Bronchial smooth muscle cell (primary cell): ENCODE measurements around the gene ZNF700. TPM values are rescaled to one million over a fixed set of nuclear protein-coding genes. Genes with fewer than 3 reads are reported as not detected.

ENCODE experiments used
- total RNA-seq: library from RNA; depleted of rRNA; stranded (reverse); fragments of >200 nt; gene quantifications from 2 replicates; pipeline ENCODE4 v1.2.1, GENCODE V29; 2014

Gene ZNF700
- 5.5 and 6.9 TPM in 2 replicates for total RNA-seq

GRCh38 chr19:11924886-11925650, at the start of gene ZNF700:
TSS of gene ZNF700 (plus strand) at chr19:11925107. CDS start at chr19:11925211, 104 bp downstream.

GRCh38 chr19:11887611-11888531, 37.0 kb upstream of the ZNF700 start, which contains the start of gene ZNF69:
TSS of gene ZNF69 (plus strand) at chr19:11887782. CDS start at chr19:11887924, 142 bp downstream.

GRCh38 chr19:11964858-11965645, 40.1 kb downstream of the ZNF700 start, which contains the start of gene ZNF763:
TSS of gene ZNF763 (plus strand) at chr19:11965040. CDS start at chr19:11965209, 169 bp downstream.

Other genes starting within 250 kb of the ZNF700 start
- 2.8 and 5.2 TPM in 2 replicates for gene ZNF823, start 186.2 kb upstream of the ZNF700 start, total RNA-seq
- 12.8 and 13.4 TPM in 2 replicates for gene ZNF441, start 158.1 kb upstream of the ZNF700 start, total RNA-seq
- 2.8 and 3.9 TPM in 2 replicates for gene ZNF491, start 126.6 kb upstream of the ZNF700 start, total RNA-seq
- gene ZNF440, start 110.8 kb upstream of the ZNF700 start, total RNA-seq, result 6.3 and 9.8 TPM in 2 replicates
- gene ZNF439, start 76.4 kb upstream of the ZNF700 start, total RNA-seq, result 5.0 and 6.9 TPM in 2 replicates
- gene ZNF69, start 37.3 kb upstream of the ZNF700 start, total RNA-seq, result 2.9 and 4.1 TPM in 2 replicates
- gene ZNF763, start 39.9 kb downstream of the ZNF700 start, total RNA-seq, result 0.86 and 2.5 TPM in 2 replicates
- gene ZNF433, start 110.6 kb downstream of the ZNF700 start, total RNA-seq, result 4.0 and 4.9 TPM in 2 replicates
- gene ZNF878, start 127.9 kb downstream of the ZNF700 start, total RNA-seq, result 0.09 and 0.16 TPM in 2 replicates
- 6.6 and 6.8 TPM in 2 replicates for gene ZNF844, start 139.6 kb downstream of the ZNF700 start, total RNA-seq
- gene ZNF20, start 215.2 kb downstream of the ZNF700 start, total RNA-seq, result 3.8 and 4.4 TPM in 2 replicates
- 6.7 and 8.8 TPM in 2 replicates for gene ZNF625, start 231.6 kb downstream of the ZNF700 start, total RNA-seq
- gene ZNF136, start 238.0 kb downstream of the ZNF700 start, total RNA-seq, result 5.5 and 6.3 TPM in 2 replicates